ENCODE measurements around the gene YIPF5. TPM values are rescaled to one million over a fixed set of nuclear protein-coding genes. Genes with fewer than 3 reads are reported as not detected.

YIPF5 gene
- total RNA-seq, 1 experiment from 2014 or later: 44.5 TPM

DNA sequence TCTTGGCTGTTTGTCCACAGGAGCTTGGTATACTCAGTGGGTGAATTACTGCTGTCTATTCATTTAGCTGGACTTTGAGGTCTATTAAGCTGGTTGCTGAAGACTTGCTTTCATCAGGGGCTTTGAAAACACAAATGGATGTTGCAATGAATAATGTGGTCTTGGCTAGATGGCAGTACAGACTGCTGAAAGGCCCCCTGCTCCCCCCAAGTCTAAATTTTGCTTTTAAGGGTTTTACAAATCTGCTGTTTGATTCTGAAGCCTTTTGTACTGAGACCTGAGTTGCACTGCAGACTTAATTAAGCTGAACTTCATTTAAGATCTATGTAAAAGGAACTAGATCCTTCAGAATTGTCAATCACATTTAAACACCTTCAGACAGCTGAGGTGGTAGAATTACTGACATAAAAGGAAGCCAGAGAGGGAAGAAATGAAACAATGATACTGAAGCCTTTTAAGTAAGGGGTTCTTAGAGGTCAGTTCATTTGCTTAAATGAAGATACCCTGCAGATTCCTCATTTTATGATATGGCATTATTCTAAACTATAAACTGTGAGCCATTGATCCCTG lies 37.5 kb upstream of the YIPF5 start:
- H3K4me1 ChIP-seq (ENCODE audit: control insufficient read depth in 1 of 2, insufficient read depth in 2 of 2, low read length in 2 of 2): no peaks in the 10 kb centered on the region
- H4K20me1 ChIP-seq (ENCODE audit: insufficient read depth): 0 out of 2 replicates have a peak, but pooled peaks cover 3% of the 10 kb centered on the region
- no peak overlapping the region for H3K4me2 ChIP-seq (ENCODE audit: low read length)
- RAD21 ChIA-PET (ENCODE audit: low non-redundant PET in 1 of 2, low total read pairs in 2 of 2, uncharacterized antibody in 2 of 2, unreplicated experiment in 2 of 2): no interaction called here
- ATAC-seq (no peak), DNase-seq (ENCODE audit: low read depth, low spot score) (no peak)
- no peak overlapping the region for H3K9ac ChIP-seq (ENCODE audit: low read length)
- no peak overlapping the region for H3K27ac ChIP-seq (ENCODE audit: low read depth, low read length)
- H3K36me3 ChIP-seq (ENCODE audit: control insufficient read depth in 1 of 2, insufficient read depth in 2 of 2, low read length in 2 of 2): no peaks in the 10 kb centered on the region
- H3K9me3 ChIP-seq (ENCODE audit: control insufficient read depth in 1 of 2, insufficient read depth in 1 of 2, low read depth in 1 of 2, low read length in 2 of 2): no peaks in the 10 kb centered on the region
- intact Hi-C loops (cut with micrococcal nuclease): loop anchor here (10.0 kb wide), 1 partner anchor 1477 kb away; no protein-coding TSS in a partner anchor
- no TSS peak for BruUV-seq (replicated peaks)
- TF ChIP-seq CBX3 (IDR thresholded peaks at IDR 0.05; ENCODE audit: low read depth) (no peak), RAD21 (IDR thresholded peaks at IDR 0.05; ENCODE audit: low read depth) (0 out of 2 replicates have a peak, but pooled peaks have one; percentile 2)
- CTCF ChIA-PET: no interaction called here
- peaks cover 50% of the 10 kb centered on the region for H3K27me3 ChIP-seq (ENCODE audit: insufficient read depth, low read length)
- no peaks in the 10 kb centered on the region for H3K79me2 ChIP-seq (ENCODE audit: insufficient read depth, low read length)
- no peak overlapping the region for H3K4me3 ChIP-seq (replicated peaks in 1 of 2; ENCODE audit: low read depth in 1 of 2, low read length in 2 of 2)
- no peaks in the 10 kb centered on the region for H3K9me2 ChIP-seq (ENCODE audit: insufficient read depth)
- no peak overlapping the region for H2AFZ ChIP-seq (ENCODE audit: low read depth, low read length, poor library complexity, severe bottlenecking)
- POLR2A ChIA-PET: no interaction called here

- DNase-seq (ENCODE audit: low read depth, low spot score) (no peak), ATAC-seq (no peak)
- Histone ChIP-seq H3K9me3 (ENCODE audit: control insufficient read depth in 1 of 2, insufficient read depth in 1 of 2, low read depth in 1 of 2, low read length in 2 of 2) (no peaks in the 10 kb centered on the region), H3K4me1 (ENCODE audit: control insufficient read depth in 1 of 2, insufficient read depth in 2 of 2, low read length in 2 of 2) (no peaks in the 10 kb centered on the region), H3K4me3 (replicated peaks in 1 of 2; ENCODE audit: low read depth in 1 of 2, low read length in 2 of 2) (no peak overlapping the region), H3K9me2 (ENCODE audit: insufficient read depth) (no peaks in the 10 kb centered on the region), H3K4me2 (ENCODE audit: low read length) (no peak overlapping the region), H3K9ac (ENCODE audit: low read length) (no peak overlapping the region), H3K27me3 (ENCODE audit: insufficient read depth, low read length) (peaks cover 54% of the 10 kb centered on the region), H4K20me1 (ENCODE audit: insufficient read depth) (0 out of 2 replicates have a peak, but pooled peaks cover 3% of the 10 kb centered on the region), H2AFZ (ENCODE audit: low read depth, low read length, poor library complexity, severe bottlenecking) (no peak overlapping the region), H3K36me3 (ENCODE audit: control insufficient read depth in 1 of 2, insufficient read depth in 2 of 2, low read length in 2 of 2) (no peaks in the 10 kb centered on the region), H3K27ac (ENCODE audit: low read depth, low read length) (no peak overlapping the region), H3K79me2 (ENCODE audit: insufficient read depth, low read length) (no peaks in the 10 kb centered on the region)
- BruUV-seq (replicated peaks): no TSS peak
- ChIA-PET POLR2A (no interaction called here), RAD21 (ENCODE audit: low non-redundant PET in 1 of 2, low total read pairs in 2 of 2, uncharacterized antibody in 2 of 2, unreplicated experiment in 2 of 2) (no interaction called here), CTCF (interaction anchor here (1.3 kb wide), 1 partner anchor 15 kb away, joined by 3 read pairs; no protein-coding TSS in a partner anchor)
- intact Hi-C loops (cut with micrococcal nuclease): loop anchor here (10.0 kb wide), 1 partner anchor 1479 kb away; no protein-coding TSS in a partner anchor
- TF ChIP-seq, protein P1, sequence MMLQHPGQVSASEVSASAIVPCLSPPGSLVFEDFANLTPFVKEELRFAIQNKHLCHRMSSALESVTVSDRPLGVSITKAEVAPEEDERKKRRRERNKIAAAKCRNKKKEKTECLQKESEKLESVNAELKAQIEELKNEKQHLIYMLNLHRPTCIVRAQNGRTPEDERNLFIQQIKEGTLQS (IDR thresholded peaks at IDR 0.05): no peak
- TF ChIP-seq TCF7L2 (IDR thresholded peaks at IDR 0.05; ENCODE audit: borderline replicate concordance, extremely low read depth, insufficient read depth, insufficient read length) (no peak), POLR2A (IDR thresholded peaks at IDR 0.05; ENCODE audit: borderline replicate concordance, extremely low read depth, insufficient read depth, insufficient read length) (no peak), SIN3A (IDR thresholded peaks at IDR 0.05; ENCODE audit: low read depth) (no peak), SRF (IDR thresholded peaks at IDR 0.05; ENCODE audit: low read depth) (no peak), ZFX (IDR thresholded peaks at IDR 0.05) (no peak), ZBTB33 (IDR thresholded peaks at IDR 0.05; ENCODE audit: extremely low read depth, insufficient replicate concordance, low read length) (no peak), EZH2phosphoT487 (IDR thresholded peaks at IDR 0.05; ENCODE audit: borderline replicate concordance) (no peak), SP1 (IDR thresholded peaks at IDR 0.05; ENCODE audit: low read depth) (no peak), EZH2 (IDR thresholded peaks at IDR 0.05) (no peak), EGR1 (IDR thresholded peaks at IDR 0.05; ENCODE audit: low read depth) (no peak), ZNF274 (IDR thresholded peaks at IDR 0.05; ENCODE audit: low read depth, low read length) (no peak), FOSL1 (IDR thresholded peaks at IDR 0.05; ENCODE audit: low read depth) (no peak), RAD21 (IDR thresholded peaks at IDR 0.05; ENCODE audit: low read depth) (no peak), POLR2AphosphoS5 (IDR thresholded peaks at IDR 0.05; ENCODE audit: low read depth, low read length) (no peak), ELF1 (IDR thresholded peaks at IDR 0.05; ENCODE audit: borderline replicate concordance, low read depth) (no peak)
- TF ChIP-seq, protein P2, sequence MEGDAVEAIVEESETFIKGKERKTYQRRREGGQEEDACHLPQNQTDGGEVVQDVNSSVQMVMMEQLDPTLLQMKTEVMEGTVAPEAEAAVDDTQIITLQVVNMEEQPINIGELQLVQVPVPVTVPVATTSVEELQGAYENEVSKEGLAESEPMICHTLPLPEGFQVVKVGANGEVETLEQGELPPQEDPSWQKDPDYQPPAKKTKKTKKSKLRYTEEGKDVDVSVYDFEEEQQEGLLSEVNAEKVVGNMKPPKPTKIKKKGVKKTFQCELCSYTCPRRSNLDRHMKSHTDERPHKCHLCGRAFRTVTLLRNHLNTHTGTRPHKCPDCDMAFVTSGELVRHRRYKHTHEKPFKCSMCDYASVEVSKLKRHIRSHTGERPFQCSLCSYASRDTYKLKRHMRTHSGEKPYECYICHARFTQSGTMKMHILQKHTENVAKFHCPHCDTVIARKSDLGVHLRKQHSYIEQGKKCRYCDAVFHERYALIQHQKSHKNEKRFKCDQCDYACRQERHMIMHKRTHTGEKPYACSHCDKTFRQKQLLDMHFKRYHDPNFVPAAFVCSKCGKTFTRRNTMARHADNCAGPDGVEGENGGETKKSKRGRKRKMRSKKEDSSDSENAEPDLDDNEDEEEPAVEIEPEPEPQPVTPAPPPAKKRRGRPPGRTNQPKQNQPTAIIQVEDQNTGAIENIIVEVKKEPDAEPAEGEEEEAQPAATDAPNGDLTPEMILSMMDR (IDR thresholded peaks at IDR 0.05 in 2 of 3, conservative IDR thresholded peaks at IDR 0.05 in 1 of 3; ENCODE audit: borderline replicate concordance in 1 of 3, insufficient read depth in 1 of 3, low read depth in 2 of 3, low read length in 2 of 3): no peak
These were observed 35.7 kb upstream of the YIPF5 start for GRCh38 chr5:144206141-144206540.

All from HCT116 (cell line).